ENCODE data around the gene KRT31.

DNA sequence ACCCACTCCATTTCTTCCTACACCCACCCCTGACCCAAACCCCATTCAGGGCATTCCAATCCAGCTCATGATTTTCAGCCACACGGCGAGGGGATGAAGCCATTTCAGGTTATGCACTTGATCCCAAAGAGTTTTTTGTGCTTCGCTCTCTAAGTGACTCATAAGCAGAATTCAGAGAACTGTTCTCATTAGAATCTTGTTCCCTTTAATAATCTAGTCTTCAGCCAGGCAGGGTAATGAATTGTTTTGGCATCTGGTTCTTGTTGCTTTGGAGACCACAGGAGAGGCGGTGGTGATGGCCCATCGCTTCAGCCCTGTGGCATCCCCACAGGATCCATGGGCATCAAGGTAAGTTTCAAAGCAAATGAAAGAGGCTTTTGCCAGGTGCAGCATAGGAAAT is 4.8 kb upstream of the KRT31 start:
- TF ChIP-seq LEF1 (IDR thresholded peaks at IDR 0.05; ENCODE audit: borderline replicate concordance) (no peak), FOXA1 (IDR thresholded peaks at IDR 0.05) (no peak), FOXK2 (IDR thresholded peaks at IDR 0.05) (no peak), FOXM1 (IDR thresholded peaks at IDR 0.05; ENCODE audit: borderline replicate concordance) (no peak), L3MBTL2 (conservative IDR thresholded peaks at IDR 0.05) (no peak), HDGF (IDR thresholded peaks at IDR 0.05; ENCODE audit: borderline replicate concordance) (no peak), SP1 (IDR thresholded peaks at IDR 0.05) (no peak), ARNT (IDR thresholded peaks at IDR 0.05) (no peak)
